K562 (cell line): Measurements from ENCODE around the gene C20orf173. TPM values are rescaled to one million over a fixed set of nuclear protein-coding genes. Genes with fewer than 3 reads are reported as not detected.

Experiments
- ATAC-seq: fragments of 200-7000 bp; cut with Tn5 transposase; 3 replicates; pipeline ENCODE4 v1.9.1; 2020; ENCODE audit warnings: moderate library complexity
- BruUV-seq: library from RNA; stranded (reverse); fragments of 400-500 nt; replicated peaks from 2 replicates; lab custom pipeline; 2021; lab: Mats Ljungman, UMichigan
- CTCF ChIA-PET: fragments of 300-600 bp; formaldehyde crosslinking; extraction: SDS; loops from one replicate; lab custom pipeline; 2021; ENCODE audit warnings: low intra/inter-chr PET ratio; lab: Yijun Ruan, JAX
- POLR2A ChIA-PET: fragments of 300-600, 350-650 bp; sonication (Branson Sonifier 250); formaldehyde crosslinking; extraction: SDS; loops from one replicate; lab custom pipeline; 2021; ENCODE audit warnings: antibody characterized with exemption, inconsistent platforms; lab: Yijun Ruan, JAX
- DNase-seq, 4 experiments: peaks; one replicate each; pipeline versions ENCODE4 v3.0.0 to v3.0.0-alpha.2; 2011 to 2018; ENCODE audit warnings: low spot score in 3 of 4, mixed read lengths in 3 of 4; ENCODE audit errors: extremely low read depth in 1 of 4
- FAIRE-seq: peaks from 2 replicates; lab custom pipeline; 2011; peaks lifted over from hg19 to GRCh38; lab: Jason Lieb, UNC
- H2AFZ ChIP-seq: 2 replicates; pipeline ENCODE4 v1.6.0; 2011; ENCODE audit warnings: low read depth, low read length, control low read depth, inconsistent platforms
- H3K27ac ChIP-seq: fragments of 200-600 bp; 3 replicates; pipeline ENCODE4 v1.8.0; 2011; ENCODE audit warnings: low read depth, mild to moderate bottlenecking, control low read depth, inconsistent platforms, low read length, moderate library complexity, mixed read lengths; ENCODE audit errors: extremely low read depth
- H3K27me3 ChIP-seq, 2 experiments: fragments of 300-600 bp in 1 of 2; 2 replicates in 1 of 2; 3 replicates in 1 of 2; pipeline versions ENCODE4 v1.6.0 to v1.8.0; 2011; ENCODE audit warnings: inconsistent platforms in 2 of 2, low read length in 2 of 2, mild to moderate bottlenecking in 1 of 2, mixed read lengths in 1 of 2, moderate library complexity in 1 of 2; ENCODE audit not compliant: control insufficient read depth in 2 of 2, insufficient read depth in 2 of 2
- H3K36me3 ChIP-seq: fragments of 300-600 bp; 3 replicates; pipeline ENCODE4 v1.8.0; 2011; ENCODE audit warnings: mild to moderate bottlenecking, low read length, inconsistent platforms; ENCODE audit not compliant: control insufficient read depth, insufficient read depth
- H3K4me1 ChIP-seq, 2 experiments: fragments of 200-600 bp in 1 of 2; replicated peaks in 1 of 2; 2 replicates in 1 of 2; 3 replicates in 1 of 2; pipeline versions ENCODE4 v1.5.1 to v1.8.0; 2011; ENCODE audit warnings: inconsistent platforms in 2 of 2, low read length in 2 of 2, mild to moderate bottlenecking in 1 of 2, mixed read lengths in 1 of 2, moderate library complexity in 1 of 2; ENCODE audit not compliant: control insufficient read depth in 2 of 2, insufficient read depth in 2 of 2
- H3K4me2 ChIP-seq: 2 replicates; pipeline ENCODE4 v1.6.1; 2011; ENCODE audit warnings: low read length, control low read depth, inconsistent platforms, mixed read lengths; ENCODE audit not compliant: insufficient read depth
- H3K4me3 ChIP-seq: fragments of 200-600 bp; sonication (generic), shearing (Covaris generic); 2 replicates; pipeline ENCODE4 v1.5.1; 2016; ENCODE audit warnings: control low read depth, inconsistent platforms
- H3K79me2 ChIP-seq: fragments of 200-600 bp; 3 replicates; pipeline ENCODE4 v1.8.0; 2011; ENCODE audit warnings: low read length, inconsistent platforms; ENCODE audit not compliant: control insufficient read depth, insufficient read depth
- H3K9ac ChIP-seq, 2 experiments: 2 replicates each; pipeline versions ENCODE4 v1.6.0 to v1.6.1; 2011; ENCODE audit warnings: low read depth in 2 of 2, low read length in 2 of 2, control low read depth in 1 of 2, inconsistent platforms in 1 of 2, mild to moderate bottlenecking in 1 of 2, mixed read lengths in 1 of 2; ENCODE audit not compliant: insufficient read depth in 1 of 2
- H3K9me1 ChIP-seq: one replicate; pipeline ENCODE4 v1.6.0; 2011; ENCODE audit warnings: inconsistent platforms, mild to moderate bottlenecking, low read length, moderate library complexity; ENCODE audit not compliant: control insufficient read depth, insufficient read depth
- H3K9me3 ChIP-seq: replicated peaks from 2 replicates; pipeline ENCODE4 v1.5.1; 2011; ENCODE audit warnings: low read depth, low read length, inconsistent platforms; ENCODE audit not compliant: control insufficient read depth, insufficient read depth
- H4K20me1 ChIP-seq: replicated peaks from 2 replicates; pipeline ENCODE4 v1.6.1; 2011; ENCODE audit warnings: low read length, inconsistent platforms, mixed read lengths; ENCODE audit not compliant: control insufficient read depth, insufficient read depth
- FOXK1 ChIP-seq: sonication (generic); formaldehyde crosslinking; IDR thresholded peaks from 2 replicates; pipeline ENCODE4 v1.8.0; 2022; ENCODE audit warnings: missing genetic modification reagents, mild to moderate bottlenecking, borderline replicate concordance
- MECOM ChIP-seq: fragments of 250-450 bp; sonication (Bioruptor Pico); IDR thresholded peaks from 2 replicates; pipeline ENCODE4 v1.8.0; 2022; ENCODE audit warnings: inconsistent platforms
- PURB ChIP-seq: sonication (generic); formaldehyde crosslinking; IDR thresholded peaks from 2 replicates; pipeline ENCODE4 v1.9.0; 2021; ENCODE audit warnings: low read depth, mild to moderate bottlenecking, missing genetic modification reagents
- SIN3B ChIP-seq: fragments of 450-650 bp; IDR thresholded peaks from 2 replicates; pipeline ENCODE4 v1.6.1; 2017; ENCODE audit warnings: low read depth, mild to moderate bottlenecking, moderate library complexity
- ZNF143 ChIP-seq: sonication (generic); formaldehyde crosslinking; IDR thresholded peaks from 2 replicates; pipeline ENCODE4 v1.9.0; 2022; ENCODE audit warnings: mild to moderate bottlenecking, missing genetic modification reagents
- ZNF408 ChIP-seq: fragments of 250-450 bp; sonication (Bioruptor Pico); IDR thresholded peaks from 2 replicates; pipeline ENCODE4 v1.4.0; 2020; ENCODE audit warnings: low read depth, mild to moderate bottlenecking, moderate library complexity
- ZNF79 ChIP-seq: fragments of 250-450 bp; sonication (Bioruptor Pico); IDR thresholded peaks from 2 replicates; pipeline ENCODE4 v1.4.0; 2020; ENCODE audit warnings: low read depth, mild to moderate bottlenecking, moderate library complexity
- WGBS: fragments of 100-300 bp; shearing (Covaris generic); methylation state at CpG from one replicate; pipeline ENCODE4 v1.1.6; 2016; ENCODE audit warnings: low coverage, mixed read lengths; ENCODE audit not compliant: insufficient coverage; ENCODE audit errors: missing lambda C conversion rate; 5-methylcytosine and 5-hydroxymethylcytosine counted together
- in situ Hi-C: fragments of 300-500 bp; cut with MboI; formaldehyde crosslinking; loops from 4 replicates; pipeline ENCODE4 v1.15.0; 2018; ENCODE audit warnings: inconsistent platforms, mixed read lengths
- intact Hi-C: fragments of 100-400 bp; cut with micrococcal nuclease; formaldehyde crosslinking; loops from 2 replicates; pipeline ENCODE4 v1.14.2; 2022
- polyA plus RNA-seq, 8 experiments: library from polyadenylated mRNA; depleted of rRNA in 4 of 8; stranded (reverse) in 5 of 8; unstranded in 3 of 8; fragments of >200 nt; fragmentation: Nextera tagmentation in 2 of 8; fragmentation: Illumina TruSeq in 1 of 8; extraction: Ambion mirVana in 2 of 8; extraction: Trizol in 1 of 8; gene quantifications; 2 replicates each; pipeline versions ENCODE4 v1.2.1 to v1.2.3, GENCODE V29; 2011 to 2014; ENCODE audit warnings: inconsistent platforms in 1 of 8, missing spikeins in 1 of 8
- total RNA-seq, 7 experiments: library from RNA; depleted of rRNA in 6 of 7; stranded (reverse); fragments of >200 nt in 6 of 7; fragmentation: Illumina TruSeq in 2 of 7; extraction: Trizol in 2 of 7; gene quantifications; 2 replicates each; pipeline versions ENCODE4 v1.2.1 to v1.2.3, GENCODE V29; 2011 to 2021; ENCODE audit warnings: low replicate concordance in 1 of 7
- TF ChIP-seq, protein P1 (sequence below), 2 experiments: IDR thresholded peaks; 2 replicates each; pipeline ENCODE4 v1.6.1; 2011; ENCODE audit warnings: borderline replicate concordance in 1 of 2, control low read depth in 1 of 2, low read depth in 1 of 2, low read length in 1 of 2, mild to moderate bottlenecking in 1 of 2, mixed read lengths in 1 of 2, moderate library complexity in 1 of 2; ENCODE audit not compliant: insufficient read depth in 1 of 2, insufficient read length in 1 of 2, poor library complexity in 1 of 2, severe bottlenecking in 1 of 2; ENCODE audit errors: extremely low read depth in 1 of 2
- TF ChIP-seq, protein P2 (sequence below): sonication (generic); formaldehyde crosslinking; IDR thresholded peaks from 2 replicates; pipeline ENCODE4 v1.5.0; 2020; ENCODE audit warnings: missing genetic modification reagents
- TF ChIP-seq, protein P3 (sequence below): sonication (generic); formaldehyde crosslinking; IDR thresholded peaks from 2 replicates; pipeline ENCODE4 v1.8.1; 2023; ENCODE audit warnings: mild to moderate bottlenecking, missing genetic modification reagents
- TF ChIP-seq, protein P4 (sequence below), 3 experiments: IDR thresholded peaks in 2 of 3; conservative IDR thresholded peaks in 1 of 3; 2 replicates each; pipeline ENCODE4 v1.5.1; 2011 to 2012; ENCODE audit warnings: low read length in 3 of 3, mild to moderate bottlenecking in 3 of 3, control low read depth in 2 of 3, improper control_type of control experiment in 1 of 3, inconsistent platforms in 1 of 3, low read depth in 1 of 3, mixed read lengths in 1 of 3, moderate library complexity in 1 of 3; ENCODE audit not compliant: insufficient read depth in 2 of 3

The C20orf173 gene
- total and polyA plus RNA-seq, 9 of the 15 experiments (the other 6 are each of a cell fraction or from before 2014, with no cell fraction given), result not detected

DNA sequence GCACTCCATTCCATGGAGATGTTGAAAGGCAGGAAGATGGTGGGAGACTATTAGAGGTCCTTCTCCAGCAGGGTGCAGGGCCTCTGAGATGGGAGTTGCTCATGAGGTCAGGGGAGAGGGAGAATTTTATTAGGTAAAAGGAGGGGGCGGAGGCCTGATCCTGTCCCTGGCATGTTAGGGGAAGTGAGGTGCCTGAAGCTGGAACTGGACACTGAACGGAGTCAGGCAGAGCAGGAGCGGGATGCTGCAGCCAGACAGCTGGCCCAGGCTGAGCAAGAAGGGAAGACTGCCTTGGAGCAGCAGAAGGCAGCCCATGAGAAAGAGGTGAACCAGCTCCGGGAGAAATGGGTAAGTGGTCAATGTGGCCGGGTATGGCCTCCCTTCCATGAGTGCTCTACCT is 49.7 kb downstream of the C20orf173 start (continued):
- TF ChIP-seq, protein P1, sequence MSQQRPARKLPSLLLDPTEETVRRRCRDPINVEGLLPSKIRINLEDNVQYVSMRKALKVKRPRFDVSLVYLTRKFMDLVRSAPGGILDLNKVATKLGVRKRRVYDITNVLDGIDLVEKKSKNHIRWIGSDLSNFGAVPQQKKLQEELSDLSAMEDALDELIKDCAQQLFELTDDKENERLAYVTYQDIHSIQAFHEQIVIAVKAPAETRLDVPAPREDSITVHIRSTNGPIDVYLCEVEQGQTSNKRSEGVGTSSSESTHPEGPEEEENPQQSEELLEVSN (IDR thresholded peaks at IDR 0.05; ENCODE audit: borderline replicate concordance in 1 of 2, extremely low read depth in 1 of 2, insufficient read depth in 1 of 2, insufficient read length in 1 of 2, low read depth in 1 of 2, low read length in 1 of 2, poor library complexity in 1 of 2, severe bottlenecking in 1 of 2), result no peak
- no peak for TF ChIP-seq PURB (CRISPR knock-in tag)
- TF ChIP-seq, protein P2, sequence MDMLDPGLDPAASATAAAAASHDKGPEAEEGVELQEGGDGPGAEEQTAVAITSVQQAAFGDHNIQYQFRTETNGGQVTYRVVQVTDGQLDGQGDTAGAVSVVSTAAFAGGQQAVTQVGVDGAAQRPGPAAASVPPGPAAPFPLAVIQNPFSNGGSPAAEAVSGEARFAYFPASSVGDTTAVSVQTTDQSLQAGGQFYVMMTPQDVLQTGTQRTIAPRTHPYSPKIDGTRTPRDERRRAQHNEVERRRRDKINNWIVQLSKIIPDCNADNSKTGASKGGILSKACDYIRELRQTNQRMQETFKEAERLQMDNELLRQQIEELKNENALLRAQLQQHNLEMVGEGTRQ (CRISPR knock-in tag), result no peak
- no peak for TF ChIP-seq ZNF143 (CRISPR knock-in tag)
- TF ChIP-seq ZNF79 (CRISPR knock-in tag), result no peak
- no peak for TF ChIP-seq SIN3B
- TF ChIP-seq MECOM (CRISPR knock-in tag), result no peak
- TF ChIP-seq ZNF408 (CRISPR knock-in tag), result no peak

DNA sequence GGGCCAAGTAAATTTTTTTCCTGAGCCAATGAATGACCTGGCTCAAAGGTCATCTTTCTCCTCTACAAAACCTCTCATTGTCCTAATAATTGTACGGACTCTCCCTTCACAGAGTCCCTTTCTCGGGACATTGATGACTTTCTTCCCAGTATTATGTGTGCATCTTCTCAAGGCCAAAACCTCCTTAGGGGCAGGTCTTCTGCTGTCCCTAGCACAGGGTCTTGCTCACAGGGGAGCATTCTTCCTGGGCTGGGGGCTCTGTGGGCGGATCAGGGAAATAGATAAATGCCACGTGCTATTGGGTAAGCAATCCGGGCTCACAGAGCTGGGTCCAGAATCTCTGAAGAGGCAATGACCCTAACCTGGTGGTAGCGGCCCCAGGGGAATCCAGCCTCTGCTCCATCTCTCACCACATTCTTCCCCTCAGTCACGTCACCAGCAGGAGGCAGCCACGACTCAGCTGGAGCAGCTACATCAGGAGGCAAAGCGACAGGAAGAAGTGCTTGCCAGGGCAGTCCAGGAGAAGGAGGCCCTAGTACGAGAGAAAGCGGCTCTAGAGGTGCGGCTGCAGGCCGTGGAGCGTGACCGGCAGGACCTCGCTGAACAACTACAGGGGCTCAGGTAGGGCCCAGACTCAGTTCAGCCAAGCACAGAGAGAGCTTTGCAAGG is 50.5 kb downstream of the C20orf173 start:
- intact Hi-C loops (no loop called here), in situ Hi-C loops (no loop called here)
- no peak overlapping the region for H3K27ac ChIP-seq
- DNase-seq (peak in 1 of 4 experiments; percentile 19), ATAC-seq (peak; percentile 66; the same call in 2 of the 3 replicates)
- ChIA-PET CTCF (no interaction called here), POLR2A (interaction anchor here (0.6 to 2.2 kb wide), 7 partner anchors 10 to 1022 kb away, joined by 3 to 7 read pairs (median 3); partner anchors contain the start of gene ERGIC3)
- H3K4me1 ChIP-seq, result no peaks in the 10 kb centered on the region
- H3K9me3 ChIP-seq, result no peaks in the 10 kb centered on the region
- H3K36me3 ChIP-seq, result peaks cover 70% of the 10 kb centered on the region
- H3K9me1 ChIP-seq, result no peaks in the 10 kb centered on the region
- no peak overlapping the region for H3K9ac ChIP-seq
- H4K20me1 ChIP-seq, result no peaks in the 10 kb centered on the region
- H3K27me3 ChIP-seq, result no peaks in the 10 kb centered on the region
- H3K79me2 ChIP-seq, result no peaks in the 10 kb centered on the region
- no peak overlapping the region for H3K4me2 ChIP-seq
- 82% methylated on average over 16 of the region's 16 CpGs for WGBS
- TF ChIP-seq, protein P3, sequence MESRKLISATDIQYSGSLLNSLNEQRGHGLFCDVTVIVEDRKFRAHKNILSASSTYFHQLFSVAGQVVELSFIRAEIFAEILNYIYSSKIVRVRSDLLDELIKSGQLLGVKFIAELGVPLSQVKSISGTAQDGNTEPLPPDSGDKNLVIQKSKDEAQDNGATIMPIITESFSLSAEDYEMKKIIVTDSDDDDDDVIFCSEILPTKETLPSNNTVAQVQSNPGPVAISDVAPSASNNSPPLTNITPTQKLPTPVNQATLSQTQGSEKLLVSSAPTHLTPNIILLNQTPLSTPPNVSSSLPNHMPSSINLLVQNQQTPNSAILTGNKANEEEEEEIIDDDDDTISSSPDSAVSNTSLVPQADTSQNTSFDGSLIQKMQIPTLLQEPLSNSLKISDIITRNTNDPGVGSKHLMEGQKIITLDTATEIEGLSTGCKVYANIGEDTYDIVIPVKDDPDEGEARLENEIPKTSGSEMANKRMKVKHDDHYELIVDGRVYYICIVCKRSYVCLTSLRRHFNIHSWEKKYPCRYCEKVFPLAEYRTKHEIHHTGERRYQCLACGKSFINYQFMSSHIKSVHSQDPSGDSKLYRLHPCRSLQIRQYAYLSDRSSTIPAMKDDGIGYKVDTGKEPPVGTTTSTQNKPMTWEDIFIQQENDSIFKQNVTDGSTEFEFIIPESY, result peak; percentile 95
- TF ChIP-seq, protein P4, sequence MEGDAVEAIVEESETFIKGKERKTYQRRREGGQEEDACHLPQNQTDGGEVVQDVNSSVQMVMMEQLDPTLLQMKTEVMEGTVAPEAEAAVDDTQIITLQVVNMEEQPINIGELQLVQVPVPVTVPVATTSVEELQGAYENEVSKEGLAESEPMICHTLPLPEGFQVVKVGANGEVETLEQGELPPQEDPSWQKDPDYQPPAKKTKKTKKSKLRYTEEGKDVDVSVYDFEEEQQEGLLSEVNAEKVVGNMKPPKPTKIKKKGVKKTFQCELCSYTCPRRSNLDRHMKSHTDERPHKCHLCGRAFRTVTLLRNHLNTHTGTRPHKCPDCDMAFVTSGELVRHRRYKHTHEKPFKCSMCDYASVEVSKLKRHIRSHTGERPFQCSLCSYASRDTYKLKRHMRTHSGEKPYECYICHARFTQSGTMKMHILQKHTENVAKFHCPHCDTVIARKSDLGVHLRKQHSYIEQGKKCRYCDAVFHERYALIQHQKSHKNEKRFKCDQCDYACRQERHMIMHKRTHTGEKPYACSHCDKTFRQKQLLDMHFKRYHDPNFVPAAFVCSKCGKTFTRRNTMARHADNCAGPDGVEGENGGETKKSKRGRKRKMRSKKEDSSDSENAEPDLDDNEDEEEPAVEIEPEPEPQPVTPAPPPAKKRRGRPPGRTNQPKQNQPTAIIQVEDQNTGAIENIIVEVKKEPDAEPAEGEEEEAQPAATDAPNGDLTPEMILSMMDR (IDR thresholded peaks at IDR 0.05 in 2 of 3, conservative IDR thresholded peaks at IDR 0.05 in 1 of 3; ENCODE audit: insufficient read depth in 2 of 3, low read depth in 1 of 3, low read length in 3 of 3), result peak; percentile 34 to 48 (median 38); a peak in 4 of 6 replicates
- TF ChIP-seq FOXK1 (CRISPR knock-in tag), result no peak
- TF ChIP-seq, all 486 proteins: peak for 2
- no peak for FAIRE-seq
- Histone ChIP-seq H2AFZ (no peak overlapping the region), H3K4me3 (no peak overlapping the region)
- BruUV-seq, result no TSS peak
